IMR-90 (cell line): ENCODE measurements around the gene GGT6. TPM values are rescaled to one million over a fixed set of nuclear protein-coding genes. Genes with fewer than 3 reads are reported as not detected.

Experiments used
- ATAC-seq: fragments of 200-7000 bp; cut with Tn5 transposase; 2 replicates; pipeline ENCODE4 v1.9.1; 2020; ENCODE audit warnings: low read depth, mild to moderate bottlenecking, moderate library complexity
- BruUV-seq: library from RNA; stranded (reverse); fragments of 400-500 nt; replicated peaks from 2 replicates; lab custom pipeline; 2021; lab: Mats Ljungman, UMichigan
- CTCF ChIA-PET: fragments of 300-600 bp; formaldehyde crosslinking; extraction: SDS; loops from one replicate; lab custom pipeline; 2021; ENCODE audit warnings: antibody characterized with exemption; lab: Yijun Ruan, JAX
- POLR2A ChIA-PET: fragments of 300-600 bp; sonication (Branson Sonifier 250); formaldehyde crosslinking; loops from one replicate; lab custom pipeline; 2022; ENCODE audit warnings: antibody characterized with exemption; ENCODE audit not compliant: unreplicated experiment; lab: Charles Lee
- DNase-seq: peaks from one replicate; pipeline ENCODE4 v3.0.0; 2013
- H2AFZ ChIP-seq: replicated peaks from 2 replicates; pipeline ENCODE3; 2013; ENCODE audit warnings: low read length, mild to moderate bottlenecking; ENCODE audit not compliant: poor library complexity
- H2AK5ac ChIP-seq: 2 replicates; pipeline ENCODE4 v1.6.1; 2013; ENCODE audit warnings: low read depth, low read length, inconsistent platforms
- H2AK9ac ChIP-seq: replicated peaks from 2 replicates; pipeline ENCODE3; 2013; ENCODE audit warnings: mild to moderate bottlenecking, low read depth, low read length, moderate library complexity; ENCODE audit not compliant: poor library complexity
- H2BK120ac ChIP-seq: 2 replicates; pipeline ENCODE4 v1.6.1; 2013; ENCODE audit warnings: low read depth, low read length, inconsistent platforms
- H2BK15ac ChIP-seq: 3 replicates; pipeline ENCODE4 v1.6.1; 2013; ENCODE audit warnings: low read depth, low read length, inconsistent platforms
- H2BK20ac ChIP-seq: 2 replicates; pipeline ENCODE4 v1.6.1; 2013; ENCODE audit warnings: low read depth, mild to moderate bottlenecking, inconsistent platforms, low read length, moderate library complexity
- H2BK5ac ChIP-seq: 2 replicates; pipeline ENCODE4 v1.6.1; 2013; ENCODE audit warnings: mild to moderate bottlenecking, low read depth, low read length, inconsistent platforms; ENCODE audit not compliant: poor library complexity, severe bottlenecking
- H3K14ac ChIP-seq: replicated peaks from 2 replicates; pipeline ENCODE4 v1.6.1; 2013; ENCODE audit warnings: low read depth, low read length, inconsistent platforms
- H3K18ac ChIP-seq: 2 replicates; pipeline ENCODE4 v1.6.1; 2013; ENCODE audit warnings: low read depth, low read length, control low read depth
- H3K23ac ChIP-seq: 2 replicates; pipeline ENCODE4 v1.6.1; 2013; ENCODE audit warnings: low read depth, low read length, inconsistent platforms
- H3K27ac ChIP-seq: 2 replicates; pipeline ENCODE4 v1.5.1; 2013; ENCODE audit warnings: mild to moderate bottlenecking, control low read depth, low read length; ENCODE audit not compliant: insufficient read depth
- H3K27me3 ChIP-seq: 2 replicates; pipeline ENCODE4 v1.6.1; 2013; ENCODE audit warnings: low read length; ENCODE audit not compliant: control insufficient read depth, insufficient read depth
- H3K36me3 ChIP-seq: 2 replicates; pipeline ENCODE4 v1.6.1; 2013; ENCODE audit warnings: low read length, mixed read lengths; ENCODE audit not compliant: control insufficient read depth, insufficient read depth
- H3K4ac ChIP-seq: 2 replicates; pipeline ENCODE4 v1.6.1; 2013; ENCODE audit warnings: low read depth, low read length, inconsistent platforms
- H3K4me1 ChIP-seq: 2 replicates; pipeline ENCODE4 v1.6.1; 2013; ENCODE audit warnings: low read length, mixed read lengths; ENCODE audit not compliant: control insufficient read depth, insufficient read depth
- H3K4me2 ChIP-seq: 2 replicates; pipeline ENCODE4 v1.6.1; 2013; ENCODE audit warnings: low read depth, mild to moderate bottlenecking, control low read depth, low read length, moderate library complexity
- H3K4me3 ChIP-seq: 2 replicates; pipeline ENCODE4 v1.5.1; 2013; ENCODE audit warnings: low read depth, mild to moderate bottlenecking, control low read depth, low read length, moderate library complexity; ENCODE audit not compliant: insufficient read depth
- H3K56ac ChIP-seq: 2 replicates; pipeline ENCODE4 v1.6.1; 2013; ENCODE audit warnings: low read length, inconsistent platforms; ENCODE audit not compliant: insufficient read depth; ENCODE audit errors: extremely low read depth
- H3K79me1 ChIP-seq, 2 experiments: 2 replicates each; pipeline ENCODE4 v1.6.1; 2013; ENCODE audit warnings: low read length in 2 of 2, inconsistent platforms in 1 of 2, low read depth in 1 of 2
- H3K9ac ChIP-seq: 2 replicates; pipeline ENCODE4 v1.6.1; 2013; ENCODE audit warnings: low read depth, low read length, control low read depth
- H3K9me1 ChIP-seq: 2 replicates; pipeline ENCODE4 v1.6.1; 2013; ENCODE audit warnings: low read length, inconsistent platforms; ENCODE audit not compliant: insufficient read depth
- H3K9me3 ChIP-seq: 2 replicates; pipeline ENCODE4 v1.6.1; 2013; ENCODE audit warnings: low read length; ENCODE audit not compliant: control insufficient read depth, insufficient read depth
- H4K20me1 ChIP-seq: 2 replicates; pipeline ENCODE4 v1.6.1; 2013; ENCODE audit warnings: low read length, inconsistent platforms; ENCODE audit not compliant: insufficient read depth
- H4K5ac ChIP-seq: 2 replicates; pipeline ENCODE4 v1.6.1; 2013; ENCODE audit warnings: mild to moderate bottlenecking, low read depth, low read length, control low read depth
- H4K8ac ChIP-seq, 2 experiments: 2 replicates each; pipeline ENCODE4 v1.6.1; 2013; ENCODE audit warnings: low read depth in 2 of 2, low read length in 2 of 2, control low read depth in 1 of 2, inconsistent platforms in 1 of 2
- H4K91ac ChIP-seq: 2 replicates; pipeline ENCODE4 v1.6.1; 2013; ENCODE audit warnings: low read depth, low read length, inconsistent platforms; ENCODE audit not compliant: insufficient read depth
- BHLHE40 ChIP-seq: fragments of 150-350 bp; IDR thresholded peaks from 2 replicates; pipeline ENCODE4 v1.6.1; 2016; ENCODE audit warnings: mild to moderate bottlenecking, low read depth, low read length
- CEBPB ChIP-seq: IDR thresholded peaks from 2 replicates; pipeline ENCODE4 v1.6.1; 2012; ENCODE audit warnings: low read depth, low read length, improper control_type of control experiment
- CHD1 ChIP-seq: IDR thresholded peaks from 2 replicates; pipeline ENCODE4 v1.6.1; 2012; ENCODE audit warnings: low read depth, low read length, improper control_type of control experiment
- FOS ChIP-seq: fragments of 150-350 bp; IDR thresholded peaks from 2 replicates; pipeline ENCODE4 v1.6.1; 2016; ENCODE audit warnings: low read depth, low read length
- MAZ ChIP-seq: IDR thresholded peaks from 2 replicates; pipeline ENCODE4 v1.6.1; 2012; ENCODE audit warnings: low read depth, mild to moderate bottlenecking, low read length, improper control_type of control experiment, moderate library complexity, borderline replicate concordance
- MXI1 ChIP-seq: IDR thresholded peaks from 2 replicates; pipeline ENCODE4 v1.6.1; 2012; ENCODE audit warnings: low read depth, mild to moderate bottlenecking, low read length, moderate library complexity, borderline replicate concordance
- NFE2L2 ChIP-seq: fragments of 150-350 bp; IDR thresholded peaks from 2 replicates; pipeline ENCODE4 v1.6.1; 2016; ENCODE audit warnings: low read depth, mild to moderate bottlenecking, low read length
- POLR2A ChIP-seq: IDR thresholded peaks from 2 replicates; pipeline ENCODE4 v1.6.1; 2012; ENCODE audit warnings: mild to moderate bottlenecking, low read depth, low read length
- RAD21 ChIP-seq: IDR thresholded peaks from 2 replicates; pipeline ENCODE4 v1.6.1; 2012; ENCODE audit warnings: low read length, improper control_type of control experiment
- RCOR1 ChIP-seq: IDR thresholded peaks from 2 replicates; pipeline ENCODE4 v1.6.1; 2012; ENCODE audit warnings: mild to moderate bottlenecking, low read length, improper control_type of control experiment; ENCODE audit not compliant: insufficient replicate concordance
- SMC3 ChIP-seq: fragments of 150-350 bp; IDR thresholded peaks from 2 replicates; pipeline ENCODE4 v1.6.1; 2016; ENCODE audit warnings: low read depth, mild to moderate bottlenecking, antibody characterized with exemption, low read length, moderate library complexity
- WGBS, 2 experiments: methylation state at CpG; one replicate each; pipeline versions ENCODE4 v1.1.5 to v1.1.7; 2013; ENCODE audit warnings: missing lambda C conversion rate in 2 of 2; ENCODE audit not compliant: insufficient read length in 1 of 2; ENCODE audit errors: extremely low coverage in 2 of 2; 5-methylcytosine and 5-hydroxymethylcytosine counted together
- dilution Hi-C: fragments of 300-500 bp; cut with HindIII; formaldehyde crosslinking; loops from one replicate; pipeline ENCODE4 v1.14.3; 2018; ENCODE audit warnings: low sequenced_read_pairs; ENCODE audit not compliant: unreplicated experiment
- in situ Hi-C: fragments of 300-500 bp; cut with MboI; formaldehyde crosslinking; loops from 3 replicates; pipeline ENCODE4 v1.14.3; 2019; ENCODE audit warnings: low sequenced_read_pairs, inconsistent platforms, mixed read lengths
- intact Hi-C: fragments of 100-400 bp; cut with micrococcal nuclease; formaldehyde crosslinking; loops from 2 replicates; pipeline ENCODE4 v1.10.0; 2022
- polyA plus RNA-seq, 3 experiments: library from polyadenylated mRNA; depleted of rRNA; stranded (reverse); fragments of >200 nt; gene quantifications; 2 replicates each; pipeline ENCODE4 v1.2.3, GENCODE V29; 2012; ENCODE audit warnings: low replicate concordance in 1 of 3
- total RNA-seq: library from RNA; depleted of rRNA; stranded (reverse); fragments of >200 nt; gene quantifications from 2 replicates; pipeline ENCODE4 v1.2.3, GENCODE V29; 2012
- TF ChIP-seq, protein P1 (sequence below): fragments of 150-350 bp; IDR thresholded peaks from 2 replicates; pipeline ENCODE4 v1.6.1; 2017; ENCODE audit warnings: mild to moderate bottlenecking, antibody characterized with exemption, low read length, low read depth
- TF ChIP-seq, protein P2 (sequence below): fragments of 150-350 bp; IDR thresholded peaks from 2 replicates; pipeline ENCODE4 v1.6.1; 2016; ENCODE audit warnings: low read depth, mild to moderate bottlenecking, low read length, moderate library complexity, borderline replicate concordance

Gene GGT6
- total and polyA plus RNA-seq, 2 of the 4 experiments (the other 2 are of a cell fraction) = not detected

DNA sequence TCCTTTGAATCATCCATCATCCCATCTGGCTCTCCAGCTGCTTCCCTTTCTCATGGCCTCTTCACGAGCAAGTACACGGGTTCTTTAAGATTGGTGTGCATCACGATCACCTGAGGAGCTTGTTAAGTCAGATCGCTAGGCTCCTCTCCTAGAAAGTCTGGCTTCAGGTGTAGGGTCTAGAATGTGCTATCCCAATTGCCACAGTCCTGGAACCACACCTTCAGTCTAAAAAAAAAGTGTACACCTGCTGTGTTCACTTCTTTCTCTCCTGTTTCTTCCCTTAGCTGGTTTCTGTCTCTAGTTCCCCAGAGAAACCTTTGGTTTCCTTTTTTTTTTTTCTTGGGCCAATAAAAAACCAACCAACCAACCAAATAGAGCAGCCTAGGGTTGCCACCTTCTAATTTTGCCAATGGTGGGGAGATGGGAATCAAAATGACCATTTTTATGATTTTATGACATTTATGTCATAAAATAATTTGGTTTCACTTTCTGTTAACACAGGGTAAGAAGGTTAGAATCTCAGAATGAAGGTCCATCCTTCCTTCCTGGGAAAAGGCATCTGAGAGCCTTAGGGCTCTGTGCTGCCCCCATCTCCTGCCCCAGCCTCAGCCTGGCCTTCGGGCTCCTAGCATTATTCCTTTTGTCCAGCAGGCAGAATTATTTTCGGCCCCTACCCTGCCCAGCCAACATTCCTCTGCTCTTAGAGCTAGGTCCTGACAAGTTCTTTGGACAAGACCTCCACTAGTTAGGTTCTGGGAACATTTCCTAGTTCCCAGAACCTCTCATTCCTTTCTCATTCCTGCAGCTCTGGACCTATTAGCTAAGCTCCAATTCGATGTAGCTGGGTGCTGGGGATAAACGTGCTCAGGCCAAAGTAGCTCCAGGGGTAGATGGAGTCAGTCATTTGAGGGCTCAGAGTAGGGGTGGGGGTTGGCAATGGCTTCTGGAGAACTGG, 1.9 kb upstream of the GGT6 start:
- BruUV-seq = no TSS peak
- H3K56ac ChIP-seq = no peak overlapping the region
- ATAC-seq (peak; percentile 15; the same call in 1 of the 2 replicates), DNase-seq (no peak)
- no peaks in the 10 kb centered on the region for H4K20me1 ChIP-seq
- no peaks in the 10 kb centered on the region for H3K36me3 ChIP-seq
- intact Hi-C loops = loop anchor here (10.0 kb wide), 1 partner anchor 323 kb away; no protein-coding TSS in a partner anchor
- H2AK5ac ChIP-seq = no peak overlapping the region
- WGBS, 2 experiments = 47% methylated on average over 2 of the region's 8 CpGs; no CpG with 5 or more reads in 1 of the 2 experiments
- H4K5ac ChIP-seq = no peak overlapping the region
- peaks cover 5% of the 10 kb centered on the region; the same call in 1 of the 2 replicates for H3K27me3 ChIP-seq
- no peak overlapping the region for H2BK120ac ChIP-seq
- H3K18ac ChIP-seq = no peak overlapping the region
- H3K27ac ChIP-seq = no peak overlapping the region
- H3K9ac ChIP-seq = no peak overlapping the region
- peak overlapping the region; percentile 5 for H2AFZ ChIP-seq
- in situ Hi-C loops = no loop called here
- no peak overlapping the region for H3K4ac ChIP-seq
- H2BK15ac ChIP-seq = no peak overlapping the region
- H3K4me2 ChIP-seq = no peak overlapping the region
- dilution Hi-C loops = no loop called here
- no peak overlapping the region for H2BK5ac ChIP-seq
- ChIA-PET POLR2A (interaction anchor here (0.6 kb wide), 1 partner anchor 107 kb away, joined by 5 read pairs; no protein-coding TSS in a partner anchor), CTCF (interaction anchor here (0.8 kb wide), 1 partner anchor 64 kb away, joined by 3 read pairs; no protein-coding TSS in a partner anchor)
- no peaks in the 10 kb centered on the region for H3K9me3 ChIP-seq
- no peak overlapping the region for H2BK20ac ChIP-seq
- H2AK9ac ChIP-seq = no peak overlapping the region
- H3K14ac ChIP-seq = no peak overlapping the region
- no peak overlapping the region for H4K91ac ChIP-seq
- H3K23ac ChIP-seq = no peak overlapping the region
- no peak overlapping the region for H4K8ac ChIP-seq
- H3K4me1 ChIP-seq = no peaks in the 10 kb centered on the region
- H3K9me1 ChIP-seq = no peaks in the 10 kb centered on the region
- no peak overlapping the region for H3K4me3 ChIP-seq
- no peaks in the 10 kb centered on the region for H3K79me1 ChIP-seq
- TF ChIP-seq BHLHE40 (no peak), CEBPB (no peak), NFE2L2 (no peak), CHD1 (no peak), POLR2A (no peak), RCOR1 (no peak), MXI1 (no peak), FOS (no peak), RAD21 (no peak), SMC3 (no peak), MAZ (no peak)
- TF ChIP-seq, protein P1, sequence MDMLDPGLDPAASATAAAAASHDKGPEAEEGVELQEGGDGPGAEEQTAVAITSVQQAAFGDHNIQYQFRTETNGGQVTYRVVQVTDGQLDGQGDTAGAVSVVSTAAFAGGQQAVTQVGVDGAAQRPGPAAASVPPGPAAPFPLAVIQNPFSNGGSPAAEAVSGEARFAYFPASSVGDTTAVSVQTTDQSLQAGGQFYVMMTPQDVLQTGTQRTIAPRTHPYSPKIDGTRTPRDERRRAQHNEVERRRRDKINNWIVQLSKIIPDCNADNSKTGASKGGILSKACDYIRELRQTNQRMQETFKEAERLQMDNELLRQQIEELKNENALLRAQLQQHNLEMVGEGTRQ = no peak
- TF ChIP-seq, protein P2, sequence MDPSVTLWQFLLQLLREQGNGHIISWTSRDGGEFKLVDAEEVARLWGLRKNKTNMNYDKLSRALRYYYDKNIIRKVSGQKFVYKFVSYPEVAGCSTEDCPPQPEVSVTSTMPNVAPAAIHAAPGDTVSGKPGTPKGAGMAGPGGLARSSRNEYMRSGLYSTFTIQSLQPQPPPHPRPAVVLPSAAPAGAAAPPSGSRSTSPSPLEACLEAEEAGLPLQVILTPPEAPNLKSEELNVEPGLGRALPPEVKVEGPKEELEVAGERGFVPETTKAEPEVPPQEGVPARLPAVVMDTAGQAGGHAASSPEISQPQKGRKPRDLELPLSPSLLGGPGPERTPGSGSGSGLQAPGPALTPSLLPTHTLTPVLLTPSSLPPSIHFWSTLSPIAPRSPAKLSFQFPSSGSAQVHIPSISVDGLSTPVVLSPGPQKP = no peak
